ENCODE data around the gene GPR171.

GRCh38 chr3:151168269-151169094, 34.5 kb downstream of the GPR171 start:
- no peak for TF ChIP-seq ZNF570 (CRISPR knock-in tag; IDR thresholded peaks at IDR 0.05; ENCODE audit: borderline replicate concordance)
- TF ChIP-seq POLR2AphosphoS5 (IDR thresholded peaks at IDR 0.05; ENCODE audit: low read depth, low read length), result no peak
- TF ChIP-seq RFX5 (IDR thresholded peaks at IDR 0.05; ENCODE audit: low read depth, low read length), result no peak
- no peak for TF ChIP-seq TAF1 (CRISPR knock-in tag; IDR thresholded peaks at IDR 0.05)
- no peak for TF ChIP-seq ZNF564 (CRISPR knock-in tag; IDR thresholded peaks at IDR 0.05)
- TF ChIP-seq NPAS2 (CRISPR knock-in tag; IDR thresholded peaks at IDR 0.05; ENCODE audit: borderline replicate concordance), result no peak
- TF ChIP-seq ZNF20 (CRISPR knock-in tag; IDR thresholded peaks at IDR 0.05), result no peak
- no peak for TF ChIP-seq DDIT3 (CRISPR knock-in tag; IDR thresholded peaks at IDR 0.05)
- no peak for TF ChIP-seq JARID2 (CRISPR knock-in tag; IDR thresholded peaks at IDR 0.05; ENCODE audit: insufficient replicate concordance)
- TF ChIP-seq ZSCAN5A (CRISPR knock-in tag; IDR thresholded peaks at IDR 0.05; ENCODE audit: borderline replicate concordance), result no peak
- TF ChIP-seq ZMAT3 (CRISPR knock-in tag; conservative IDR thresholded peaks at IDR 0.05), result no peak
- TF ChIP-seq ZNF281 (CRISPR knock-in tag; IDR thresholded peaks at IDR 0.05; ENCODE audit: borderline replicate concordance), result no peak

All from HepG2 (cell line).